Activated CD8-positive, alpha-beta memory T cell treated with anti-CD3 and anti-CD28 coated beads, Interleukin-2, amount 50 U/mL, for 24 hours (primary cell): Measurements from ENCODE around the gene CLDN1.
"Not testable (repeated sequence)": the region's sequence is repeated elsewhere in the genome, so short reads cannot be mapped to it uniquely, and the experiment has no call there.

Experiments
- DNase-seq: peaks from one replicate; pipeline ENCODE4 v3.0.0-alpha.2; 2020; ENCODE audit errors: extremely low read depth

CLDN1 gene

DNA sequence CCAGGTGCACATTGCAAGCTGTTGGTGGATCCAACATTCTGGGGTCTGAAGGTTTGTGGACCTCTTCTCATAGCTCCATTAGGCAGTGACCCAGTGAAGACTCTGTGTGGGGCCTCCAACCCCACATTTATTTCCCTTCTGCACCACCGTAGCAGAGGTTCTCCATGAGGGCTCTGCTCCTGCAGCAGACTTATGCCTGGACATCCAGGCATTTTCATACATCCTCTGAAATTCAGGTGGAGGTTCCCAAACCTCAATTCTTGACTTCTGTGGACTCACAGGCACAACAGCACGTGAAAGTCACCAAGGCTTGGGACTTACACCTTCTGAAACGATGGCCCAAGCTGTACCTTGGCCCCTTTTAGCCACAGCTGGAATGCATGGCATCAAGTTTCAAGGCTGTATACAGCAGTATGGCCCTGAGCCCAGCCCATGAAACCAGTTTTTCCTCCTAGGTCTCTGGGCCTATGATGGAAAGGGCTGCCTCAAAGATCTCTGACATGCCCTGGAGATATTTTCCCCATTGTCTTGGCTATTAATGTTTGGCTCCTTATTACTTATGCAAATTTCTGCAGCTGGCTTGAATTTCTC, 30.2 kb downstream of the CLDN1 start:
- DNase-seq, result no peak

DNA sequence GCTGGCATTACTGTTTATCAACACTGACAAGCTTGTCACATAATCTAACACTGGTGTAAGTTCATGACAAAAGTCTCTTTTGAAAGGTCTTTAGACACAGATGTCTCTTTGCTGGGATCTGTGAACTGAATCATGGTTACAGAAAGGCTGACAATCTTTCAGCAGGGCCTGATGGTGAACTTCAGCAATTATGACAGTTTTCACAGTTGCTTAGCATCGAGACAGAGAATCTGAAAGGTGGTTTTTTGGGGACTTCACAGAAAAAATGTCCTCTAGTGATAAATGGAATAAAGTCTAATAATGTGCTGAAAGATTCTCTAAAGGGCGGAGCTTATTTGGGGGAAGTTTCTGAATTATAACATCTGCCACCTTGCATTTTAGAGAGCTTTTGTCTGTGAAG, 32.3 kb downstream of the CLDN1 start:
- DNase-seq, result no peak

DNA sequence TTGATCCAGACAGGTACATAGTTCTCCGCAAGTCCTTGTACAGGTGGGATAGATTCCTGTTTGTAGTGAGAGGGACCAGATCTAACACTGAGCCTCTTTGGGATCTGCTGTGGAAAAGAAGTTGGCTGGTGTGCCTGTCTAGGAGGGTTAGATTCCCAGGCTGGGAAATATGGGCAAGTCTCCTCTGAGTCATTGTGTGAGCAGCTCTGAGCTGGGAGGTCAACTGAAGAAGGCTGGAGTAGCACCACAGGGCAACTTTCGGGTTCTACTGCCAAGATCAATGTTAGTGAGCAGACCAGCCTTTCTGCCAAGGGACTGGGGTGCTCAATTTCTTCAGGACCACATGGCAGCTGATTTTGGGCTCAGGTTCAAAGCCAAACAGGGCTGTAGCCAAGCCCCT, 33.4 kb downstream of the CLDN1 start:
- no peak for DNase-seq

DNA sequence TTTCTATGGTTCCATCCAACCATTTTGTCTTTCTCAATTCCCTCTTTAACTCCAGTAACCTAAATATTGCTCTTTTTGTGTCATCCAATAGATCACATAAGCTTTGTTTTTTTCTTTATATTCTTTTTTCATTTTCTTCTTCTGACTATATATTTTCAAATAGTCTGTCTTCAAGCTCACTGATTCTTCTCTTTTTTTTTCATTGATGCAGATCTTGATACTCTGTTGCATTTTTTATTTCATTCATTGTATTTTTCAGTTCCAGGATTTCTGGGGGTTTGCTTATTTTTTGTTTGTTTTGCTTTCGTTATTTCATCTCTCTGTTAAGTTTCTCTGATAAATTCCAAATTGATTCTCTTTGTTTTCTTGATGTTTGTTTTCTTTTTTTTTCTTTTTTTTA, 36.2 kb downstream of the CLDN1 start:
- no peak for DNase-seq

DNA sequence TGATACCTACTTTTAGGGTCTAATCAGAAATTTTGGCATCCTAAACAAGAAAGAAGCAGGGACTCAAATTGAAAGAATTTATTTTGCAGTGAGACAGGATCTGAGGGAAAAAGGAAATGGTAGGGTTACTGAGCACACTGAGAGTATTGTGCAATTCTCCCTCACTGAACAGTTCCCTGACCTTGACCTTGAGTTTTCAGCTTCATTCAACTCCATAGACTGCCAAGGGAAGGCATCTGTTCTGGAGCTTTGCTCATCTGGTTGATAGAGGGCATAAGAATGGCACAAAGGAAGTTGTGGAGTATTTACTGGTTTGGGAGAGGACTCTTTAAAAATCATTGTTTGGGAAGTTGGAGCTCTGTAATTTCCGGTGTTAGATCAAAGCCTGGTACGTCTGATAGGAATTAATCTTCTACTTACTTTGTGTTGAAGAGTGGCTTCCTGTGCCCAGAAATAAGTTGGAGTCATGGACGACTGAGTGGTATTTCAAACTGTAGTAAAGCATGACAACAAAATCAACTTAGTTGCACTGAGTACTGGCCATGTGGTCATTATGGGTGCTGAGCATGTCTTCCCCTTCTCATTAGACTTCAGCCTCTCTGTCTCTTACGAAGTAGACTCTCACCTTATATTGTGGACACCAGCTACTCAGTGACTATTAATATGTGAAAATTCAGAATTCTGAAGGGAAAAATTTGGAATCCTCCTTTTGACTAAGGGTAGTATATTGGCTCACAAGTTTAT, 40.8 kb downstream of the CLDN1 start:
- no peak for DNase-seq

DNA sequence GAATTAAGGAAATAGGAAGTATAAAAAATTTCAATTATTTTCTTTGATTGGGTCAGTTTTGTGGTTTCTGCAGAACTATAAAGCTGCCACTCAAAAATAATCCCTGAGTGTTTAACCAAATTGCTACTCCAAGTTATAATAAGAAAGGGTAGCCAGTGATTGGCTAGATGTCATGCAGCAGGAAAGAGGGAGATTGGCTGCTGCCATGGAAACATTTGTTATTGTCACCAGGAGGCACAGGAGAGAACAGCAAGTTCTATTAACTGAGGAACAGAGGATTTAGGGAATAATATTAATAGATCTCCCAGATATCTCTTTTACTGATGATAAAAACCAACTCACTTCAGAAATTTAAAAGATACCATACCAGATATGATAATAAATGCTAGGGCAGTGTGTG, 42.6 kb downstream of the CLDN1 start:
- no peak for DNase-seq

DNA sequence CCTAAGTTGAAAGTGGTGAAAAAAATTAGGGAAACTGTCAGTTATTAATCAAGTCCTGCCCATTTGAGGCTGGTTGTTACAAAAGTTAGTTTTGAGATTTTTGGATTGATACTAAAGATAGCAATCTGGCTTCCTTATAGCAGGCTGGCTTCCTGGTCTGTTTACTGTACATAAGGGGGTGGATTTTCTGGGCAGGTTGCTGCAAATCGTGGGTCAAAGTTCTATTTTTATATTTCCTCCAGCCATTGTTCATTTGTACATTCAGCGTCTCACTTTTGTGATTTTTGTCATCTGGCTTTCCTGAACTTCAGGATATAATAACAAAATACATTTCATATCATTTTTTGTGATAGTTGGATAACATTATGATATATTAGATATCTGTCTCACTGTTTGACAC, 49.5 kb downstream of the CLDN1 start:
- DNase-seq, result no peak

DNA sequence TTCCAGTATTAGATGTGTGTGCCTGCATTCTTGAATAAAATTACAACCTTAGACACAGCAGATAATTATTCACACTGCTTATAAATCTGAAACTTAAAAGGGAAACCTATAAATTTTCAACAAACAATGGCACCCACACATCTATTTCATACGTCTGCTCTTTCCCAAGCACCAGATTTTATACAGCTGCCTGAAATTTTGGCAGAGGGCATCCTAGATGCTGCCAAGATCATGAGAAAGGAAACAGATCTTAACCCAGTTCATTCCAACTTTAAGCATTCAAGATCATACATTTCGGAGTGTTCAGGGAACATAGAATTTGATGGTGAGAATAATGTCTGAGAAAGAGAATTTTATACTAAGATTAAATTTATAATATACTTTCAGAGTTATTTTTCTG, 53.1 kb downstream of the CLDN1 start:
- DNase-seq, result no peak

DNA sequence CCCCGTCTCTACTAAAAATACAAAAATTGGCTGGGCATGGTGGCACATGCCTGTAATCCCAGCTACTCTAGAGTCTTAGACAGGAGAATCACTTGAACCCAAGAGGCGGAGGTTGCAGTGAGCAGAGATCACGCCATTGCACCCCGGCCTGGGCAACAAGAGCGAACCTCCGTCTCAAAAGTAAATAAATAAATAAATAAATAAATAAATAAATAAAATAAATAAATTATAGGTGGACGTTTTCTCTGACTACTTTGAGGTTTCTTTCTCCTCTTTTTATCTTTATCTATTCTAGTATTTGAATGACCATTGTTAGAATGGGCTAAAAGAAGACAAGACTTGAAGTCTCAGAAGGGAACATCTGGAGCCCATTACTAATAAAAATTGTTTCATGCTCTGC, 54.8 kb downstream of the CLDN1 start:
- not testable (repeated sequence) for DNase-seq

DNA sequence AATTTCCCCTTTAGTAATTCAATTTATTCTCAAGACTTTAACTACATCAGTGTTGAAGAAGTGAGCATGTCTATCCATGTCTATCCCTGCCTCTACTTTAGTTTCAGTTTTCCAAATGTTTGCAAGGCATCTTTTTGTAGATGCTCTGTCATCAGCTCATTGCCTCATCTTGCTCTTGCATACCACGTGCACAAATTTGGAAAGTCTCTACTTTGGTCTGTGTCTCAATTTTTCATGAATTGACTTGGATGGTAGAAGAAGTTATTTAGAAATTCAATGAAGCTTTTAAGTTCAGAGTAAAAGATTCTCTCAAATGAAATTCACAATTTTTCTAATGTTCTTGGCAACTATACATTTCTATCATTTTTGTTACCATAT, 55.3 kb downstream of the CLDN1 start:
- no peak for DNase-seq

DNA sequence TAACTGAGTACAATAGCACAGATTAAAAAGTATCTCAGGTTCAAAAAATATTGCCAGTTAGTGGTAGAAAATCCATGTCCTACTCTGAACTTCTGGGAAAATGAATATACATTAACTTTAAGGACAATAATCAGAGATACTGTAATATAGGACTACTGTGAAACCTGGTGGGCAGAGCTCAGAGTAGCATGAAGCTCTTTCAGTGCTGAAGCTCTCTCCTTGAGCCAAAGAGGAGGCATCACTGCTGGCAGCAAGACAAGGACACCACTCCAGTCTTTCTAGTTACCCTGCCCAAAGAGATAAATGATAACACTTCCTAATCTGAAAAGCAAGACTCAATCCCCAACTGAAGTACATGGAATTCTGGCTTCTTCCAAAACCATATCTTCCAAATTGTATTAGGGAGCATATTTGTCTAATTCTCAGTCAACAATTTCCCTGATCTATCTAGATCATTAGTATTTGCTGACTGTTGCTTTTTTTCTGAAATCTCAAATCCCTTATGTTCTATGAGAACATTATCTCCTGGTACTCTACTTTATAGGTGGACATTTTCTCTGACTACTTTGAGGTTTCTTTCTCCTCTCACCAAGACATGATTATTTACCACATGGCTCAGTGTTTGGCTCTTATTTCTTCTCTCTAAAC, 55.9 kb downstream of the CLDN1 start:
- DNase-seq, result no peak

DNA sequence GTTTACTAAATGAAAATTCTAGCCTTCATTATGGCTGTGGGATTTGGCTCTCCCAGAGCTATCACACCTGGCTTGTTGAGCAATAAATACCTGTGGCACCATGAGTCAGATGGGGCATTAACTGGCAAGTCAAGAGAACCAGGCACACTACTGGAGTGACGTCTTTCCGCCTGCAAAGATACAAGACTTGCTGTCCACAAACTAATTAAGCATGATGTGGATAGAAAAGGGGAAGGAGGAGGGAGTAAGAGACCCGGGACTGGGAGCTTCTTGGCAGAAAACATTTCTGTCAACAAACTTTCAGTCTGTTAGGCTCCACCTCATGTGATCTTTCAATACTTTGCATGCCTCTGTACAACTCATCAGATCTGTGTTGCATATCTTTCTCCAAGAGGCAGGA, 56.5 kb downstream of the CLDN1 start:
- DNase-seq, result no peak

DNA sequence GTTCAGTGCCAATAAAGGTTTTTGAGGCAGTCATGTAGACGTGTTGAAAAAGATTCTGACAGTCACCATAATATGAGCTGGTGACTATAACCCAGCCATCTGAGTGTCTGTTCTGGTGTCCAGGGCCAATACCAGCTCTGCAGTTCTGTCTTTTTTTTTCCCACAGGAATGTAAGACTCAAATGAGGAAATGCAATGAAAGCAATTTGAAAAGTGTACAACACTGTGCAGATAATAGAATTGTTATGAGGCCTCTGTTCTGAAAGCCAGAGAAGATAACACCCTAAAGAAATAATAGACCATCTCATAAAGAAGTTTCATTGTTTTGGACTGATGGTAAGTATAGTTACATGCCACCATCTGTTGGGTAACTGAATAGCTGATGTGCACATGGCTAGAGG, 57.1 kb downstream of the CLDN1 start:
- no peak for DNase-seq

DNA sequence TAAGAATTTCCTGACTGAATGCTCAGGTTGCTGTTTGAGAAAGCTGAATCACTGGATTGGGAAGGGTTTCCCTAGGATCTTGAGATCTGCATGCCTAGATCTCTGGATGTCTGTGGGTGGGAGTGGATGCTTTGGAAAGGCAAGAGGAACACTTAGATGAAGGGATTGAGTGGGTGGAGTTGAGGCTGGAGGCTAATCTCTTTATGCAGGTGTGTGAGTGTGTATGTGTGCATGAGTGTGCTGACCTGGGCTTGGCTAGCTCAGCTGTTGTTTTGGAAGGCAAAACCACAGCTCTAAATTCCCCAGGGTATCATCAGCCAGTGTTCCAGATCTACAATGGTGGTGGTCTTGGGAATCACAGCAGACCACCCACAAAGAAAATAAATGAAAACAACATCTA, 60.5 kb downstream of the CLDN1 start:
- DNase-seq, result no peak

DNA sequence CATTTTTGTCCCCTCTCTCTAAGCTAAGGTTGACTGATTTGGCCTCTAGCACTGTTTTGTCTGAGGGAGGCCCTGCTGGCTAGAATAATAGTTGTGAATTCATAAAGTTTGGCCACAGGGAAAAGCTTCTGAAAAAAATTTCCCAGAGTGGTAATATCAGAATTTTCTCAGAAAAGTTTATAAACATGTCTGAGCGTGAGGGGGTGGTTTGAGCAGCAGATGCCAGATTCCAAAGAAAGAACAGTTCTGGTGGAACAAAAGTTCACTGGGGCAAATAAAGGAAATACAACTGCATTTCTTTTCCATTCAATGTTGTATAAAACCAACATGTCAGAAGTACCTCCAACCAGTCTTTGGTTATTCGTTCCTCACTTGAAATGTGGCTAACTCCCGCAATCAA, 61.2 kb downstream of the CLDN1 start:
- DNase-seq, result no peak

DNA sequence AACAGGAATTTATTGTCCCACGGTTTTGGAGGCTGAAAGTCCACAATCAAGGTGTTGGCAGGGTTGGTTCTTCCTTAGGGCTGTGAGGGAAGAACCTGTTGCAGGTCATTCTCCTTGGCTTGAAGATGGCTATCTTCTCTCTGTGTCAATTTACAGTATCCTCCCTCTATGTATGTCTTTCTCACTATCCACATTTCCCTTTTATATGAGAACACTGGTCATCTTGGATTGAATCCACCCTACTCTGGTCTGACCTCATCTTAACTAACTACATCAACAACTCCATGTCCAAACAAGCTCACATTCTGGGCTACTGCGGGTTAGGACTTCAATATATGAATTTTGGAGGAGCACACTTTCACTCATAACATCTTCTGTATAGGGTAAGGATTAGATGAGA, 61.9 kb downstream of the CLDN1 start:
- DNase-seq, result no peak

DNA sequence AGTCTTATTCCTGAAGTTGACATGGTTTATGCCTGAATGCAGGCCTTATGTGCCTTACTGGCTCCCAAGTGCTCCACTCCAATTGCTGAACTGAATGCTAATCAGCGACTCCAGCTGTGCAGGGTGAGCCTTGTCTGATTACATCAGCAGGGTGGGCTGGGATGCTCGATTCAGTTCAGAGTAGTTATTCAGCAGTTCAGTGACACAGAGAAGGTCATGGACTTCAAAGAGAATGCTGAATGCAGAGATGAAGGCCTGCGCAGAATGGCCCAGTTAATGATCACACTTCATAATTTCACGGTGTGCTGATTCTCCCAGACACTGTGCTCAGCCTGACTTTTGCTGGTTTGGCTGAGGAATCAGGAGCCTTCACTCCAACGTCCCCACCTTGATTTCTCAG, 63.6 kb downstream of the CLDN1 start:
- no peak for DNase-seq
